Ramos (cell line): ENCODE results near the gene SP2.

Experiments
- in situ Hi-C: fragments of 300-500 bp; cut with MboI; formaldehyde crosslinking; loops from one replicate; pipeline ENCODE4 v1.14.3; 2022; ENCODE audit warnings: low sequenced_read_pairs; ENCODE audit not compliant: unreplicated experiment

Gene SP2

DNA sequence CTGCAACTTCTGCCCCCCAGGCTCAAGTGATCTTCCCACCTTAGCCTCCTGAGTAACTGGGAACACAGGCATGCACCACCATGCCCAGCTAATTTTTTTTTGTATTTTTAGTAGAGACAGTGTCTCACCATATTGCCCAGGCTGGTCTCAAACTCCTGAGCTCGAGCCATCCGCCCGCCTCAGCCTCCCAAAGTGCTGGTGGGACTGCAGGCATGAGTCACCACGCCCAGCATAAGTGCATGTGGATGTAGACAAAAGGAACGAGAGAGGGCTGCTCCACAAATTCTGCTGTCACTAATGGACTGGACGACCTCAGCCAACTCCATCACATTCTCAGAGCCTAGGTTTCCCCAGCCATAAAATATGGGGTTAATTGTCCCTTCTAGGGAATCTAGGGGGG is 7.7 kb upstream of the SP2 start:
- in situ Hi-C loops = no loop called here

DNA sequence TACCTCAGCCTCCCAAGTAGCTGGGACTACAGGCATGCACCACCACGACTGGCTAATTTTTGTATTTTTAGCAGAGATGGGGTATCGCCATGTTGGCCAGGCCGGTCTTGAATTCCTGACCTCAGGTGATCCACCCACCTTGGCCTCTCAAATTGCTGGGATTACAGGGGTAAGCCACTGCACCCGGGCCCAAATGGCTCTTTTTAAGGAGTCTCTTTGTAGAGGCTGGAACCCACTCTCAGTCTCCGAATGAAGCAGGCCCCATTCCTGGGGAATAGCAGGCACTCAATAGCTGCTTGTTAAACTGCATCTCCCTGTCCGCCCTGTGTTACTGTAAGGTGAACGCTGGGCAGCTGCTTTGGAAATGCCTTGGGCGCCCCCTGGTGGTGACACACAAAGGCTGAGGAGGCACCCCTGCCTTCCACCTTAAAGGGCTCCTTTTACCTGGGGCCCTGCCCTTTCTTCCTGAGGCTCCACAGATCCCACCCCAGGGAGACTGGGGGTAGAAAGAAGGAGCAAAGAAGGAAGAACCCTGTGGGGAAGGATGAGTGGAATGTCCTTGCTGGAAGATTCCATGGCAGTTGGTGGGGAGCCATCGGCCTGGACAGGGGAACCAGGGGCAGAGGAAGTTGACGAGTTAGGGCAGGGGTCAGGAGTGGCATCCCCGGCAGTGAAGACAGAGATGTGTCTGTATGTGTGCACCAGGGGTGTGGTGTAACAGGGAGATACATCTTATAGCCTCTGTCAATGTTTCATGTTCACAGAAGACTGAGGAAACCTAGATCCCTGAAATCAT is 6.1 kb upstream of the SP2 start:
- in situ Hi-C loops = loop anchor here (5.0 kb wide), 1 partner anchor 48 kb away; the partner anchor contains the start of gene SCRN2

DNA sequence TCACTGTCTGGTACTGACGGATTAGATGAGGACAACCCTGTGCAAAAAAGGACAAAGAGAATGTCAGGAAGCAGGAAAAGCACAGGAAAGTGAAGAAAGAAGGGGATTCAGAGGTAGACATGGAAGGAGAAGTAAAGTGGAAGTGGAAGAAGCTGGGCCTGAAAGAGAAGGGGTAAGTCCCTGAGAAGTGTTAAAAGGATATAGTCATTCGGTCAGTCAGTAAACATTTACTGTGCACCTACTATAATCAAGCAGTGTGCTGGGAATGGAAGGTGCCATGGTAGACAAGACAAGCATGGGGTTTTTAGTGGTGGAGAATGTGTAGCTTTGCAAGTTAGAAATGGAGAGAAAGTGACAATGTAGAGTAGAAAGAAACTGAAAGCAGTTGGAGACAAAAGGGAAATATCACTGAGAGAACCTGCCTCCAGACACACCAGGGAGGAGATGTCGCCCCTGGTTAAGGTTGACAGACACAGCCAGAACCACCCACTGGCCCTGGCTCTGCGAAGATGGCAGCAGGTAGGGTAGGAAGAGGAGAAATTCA is 4.4 kb upstream of the SP2 start:
- in situ Hi-C loops = loop anchor here (5.0 kb wide), 1 partner anchor 49 kb away; the partner anchor contains the start of gene SCRN2

DNA sequence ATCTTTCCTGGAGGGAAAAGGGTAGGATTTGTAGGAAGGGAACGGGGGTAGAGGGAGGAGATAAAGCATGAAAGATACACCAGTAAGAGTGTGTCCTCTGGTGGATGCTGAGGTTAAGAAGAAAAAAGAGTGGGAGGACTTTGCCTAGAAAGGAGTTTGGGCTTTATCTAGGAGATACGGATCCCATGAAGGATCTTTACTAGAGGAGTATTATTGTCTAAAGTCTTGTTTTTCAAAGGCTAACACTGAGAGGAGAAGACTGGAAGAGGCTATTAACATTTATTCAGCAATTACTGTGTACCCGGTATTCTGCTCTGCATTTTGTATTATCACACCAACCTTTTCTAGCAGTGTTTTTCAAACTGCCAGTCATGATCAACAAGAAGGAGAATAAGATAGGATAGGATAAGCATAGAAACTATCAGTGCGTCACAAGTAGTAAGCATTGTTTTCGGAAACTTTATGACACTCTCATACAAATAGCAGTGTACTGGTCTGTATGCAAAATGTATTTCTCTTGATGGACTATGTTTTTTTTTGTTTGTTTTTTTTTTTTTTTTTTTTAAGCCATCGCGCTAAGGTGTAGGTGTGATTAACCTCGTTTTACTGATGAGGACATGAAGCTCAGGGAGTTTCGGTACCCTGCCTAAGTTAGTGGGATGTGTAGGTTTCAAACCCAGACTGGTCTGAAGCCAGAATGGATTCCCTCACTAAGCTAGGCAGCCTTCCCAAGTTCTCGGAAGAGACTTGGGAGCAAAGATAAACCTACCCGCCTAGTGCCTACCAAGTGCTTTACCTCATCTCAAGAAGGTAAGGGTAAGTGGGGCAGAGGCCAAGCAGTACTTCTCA is 1.3 kb upstream of the SP2 start:
- in situ Hi-C loops = loop anchor here (5.0 kb wide), 1 partner anchor 52 kb away; the partner anchor contains the start of gene SCRN2

DNA sequence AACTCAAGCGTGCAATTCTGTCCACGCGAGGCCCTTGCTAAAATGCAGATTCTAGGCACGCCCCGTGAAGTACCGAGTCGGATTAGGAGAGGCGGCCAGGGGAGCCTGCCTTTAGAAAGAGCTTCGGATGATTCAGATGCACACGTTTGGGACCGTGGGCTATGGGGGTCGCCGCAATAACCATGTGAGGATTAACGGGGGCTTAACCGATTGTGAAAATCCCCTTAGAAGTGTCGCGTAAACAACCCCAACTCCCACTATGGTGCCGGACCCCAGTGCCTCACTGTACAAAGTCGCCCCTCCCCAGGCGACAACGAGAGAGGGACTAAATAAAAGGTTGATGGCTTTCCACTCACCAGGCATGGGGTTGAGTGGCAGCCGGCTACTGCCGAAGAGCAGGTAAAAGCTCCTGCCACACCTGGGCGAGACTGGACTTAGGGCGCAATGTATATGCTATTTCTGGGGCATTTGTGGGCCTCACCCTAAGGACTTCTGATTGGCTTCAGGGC is 635 bp upstream of the SP2 start:
- in situ Hi-C loops = no loop called here

DNA sequence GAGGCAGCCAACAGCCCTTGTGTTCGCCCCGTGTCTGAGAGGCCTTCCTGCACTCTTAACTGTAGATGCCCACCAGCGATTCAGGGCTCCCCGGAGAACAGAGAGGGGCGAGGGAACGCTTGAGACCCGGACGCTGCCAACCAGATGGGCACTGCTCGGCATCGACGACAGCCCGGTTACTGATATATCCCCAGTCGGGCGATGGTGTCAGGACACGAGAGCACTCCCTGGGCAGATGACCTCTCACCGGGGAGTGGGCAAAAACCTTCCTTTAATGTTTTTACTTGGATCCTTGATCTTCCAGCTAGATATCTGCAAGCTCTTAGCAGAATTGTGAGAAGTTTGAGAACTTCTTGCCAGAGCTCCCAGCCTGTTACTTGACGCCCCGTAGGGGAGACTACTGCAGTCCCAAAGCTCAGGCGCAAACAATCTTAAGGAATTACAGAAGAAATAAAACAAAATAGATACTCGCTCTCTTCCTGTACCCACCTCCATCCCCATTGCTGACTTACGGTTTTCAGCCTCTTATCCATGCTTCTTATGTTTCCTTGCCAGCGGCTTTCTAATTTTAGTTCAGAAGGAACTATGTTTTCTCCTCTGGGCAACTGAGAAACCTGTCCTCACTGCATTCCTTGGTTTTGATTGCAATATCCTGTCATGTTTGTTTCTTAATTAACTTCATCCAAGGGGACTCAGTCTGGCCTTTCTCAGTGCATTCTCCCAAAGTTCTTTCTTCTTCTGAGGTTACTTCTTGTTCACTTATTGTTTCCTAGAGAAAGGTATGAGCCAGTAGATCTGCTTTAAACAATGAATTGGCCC is 845 bp downstream of the SP2 start:
- in situ Hi-C loops = no loop called here

DNA sequence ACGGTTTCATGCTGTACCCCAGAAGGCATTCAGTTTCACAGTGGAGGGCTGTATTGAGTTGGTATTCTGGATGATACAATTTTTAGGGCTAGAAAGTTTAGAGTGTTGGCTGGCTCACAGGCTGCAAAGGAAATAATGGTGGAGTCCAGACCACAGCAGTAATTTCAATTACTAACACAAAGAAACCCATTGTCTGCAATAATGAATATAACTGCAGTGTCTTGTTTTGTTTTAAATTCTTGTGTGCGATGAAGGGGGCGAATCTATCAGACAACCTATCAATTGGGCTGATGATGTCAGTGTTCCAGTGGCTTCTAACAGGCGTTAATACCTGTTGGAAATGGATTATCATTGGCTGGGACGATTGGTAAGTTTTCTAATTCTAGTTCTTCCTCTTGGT is 1.5 kb downstream of the SP2 start:
- in situ Hi-C loops = no loop called here

DNA sequence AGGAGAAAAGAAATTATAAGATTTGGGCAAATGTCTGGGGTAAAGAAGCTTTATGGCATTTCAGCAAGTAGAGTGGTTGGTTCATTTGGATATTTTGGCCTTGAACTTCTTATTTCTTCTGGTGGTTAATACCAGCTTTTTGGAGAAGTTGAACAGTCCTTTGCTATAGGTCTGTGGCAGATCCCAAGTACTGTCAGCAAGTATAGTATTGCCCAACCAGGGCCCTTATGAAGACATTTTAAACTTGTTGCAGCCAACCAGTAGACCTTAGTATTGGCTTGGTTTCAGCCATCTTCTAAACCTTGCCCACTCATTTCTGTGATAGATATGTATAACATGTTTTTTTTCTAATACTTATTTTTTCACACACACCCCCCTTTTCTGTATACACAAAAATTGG is 2.2 kb downstream of the SP2 start:
- in situ Hi-C loops = no loop called here

DNA sequence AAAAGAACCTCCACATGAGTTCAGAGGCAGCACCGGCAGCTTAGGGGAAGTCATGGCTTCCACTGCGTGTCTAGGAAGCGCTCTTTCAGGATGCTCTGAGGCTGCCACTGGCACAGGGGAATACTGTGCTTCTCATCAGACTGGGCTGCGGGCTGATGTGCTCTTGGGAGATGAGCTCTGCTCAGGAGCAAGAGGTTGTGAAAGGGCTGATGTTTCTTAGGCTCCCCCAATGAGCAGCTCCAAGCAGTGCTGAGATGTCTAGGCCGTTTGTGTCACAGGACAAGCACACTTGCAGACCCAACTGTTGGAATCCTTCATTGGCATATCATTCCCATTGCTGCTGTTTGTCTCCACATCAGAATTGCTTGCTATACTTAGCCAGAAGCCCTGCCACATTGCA is 3.6 kb downstream of the SP2 start:
- in situ Hi-C loops = no loop called here

DNA sequence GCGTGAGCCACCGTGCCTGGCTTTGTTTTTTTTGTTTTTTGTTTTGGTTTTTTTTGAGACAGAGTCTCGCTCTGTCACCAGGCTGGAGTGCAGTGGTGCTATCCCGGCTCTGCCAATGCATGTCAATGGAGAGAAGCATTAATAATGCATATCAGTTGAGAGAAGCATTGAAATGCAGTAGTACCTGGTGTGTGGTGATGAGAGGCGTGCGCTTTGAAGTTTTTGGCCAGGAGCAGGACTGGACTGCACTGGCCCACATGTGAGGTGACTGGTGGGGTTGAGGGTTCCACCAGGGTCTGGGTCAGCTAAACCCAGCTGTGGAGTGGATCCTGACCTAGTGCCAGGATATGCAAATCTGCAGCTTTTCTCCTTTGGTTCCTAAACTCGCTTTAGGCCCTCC is 5.4 kb downstream of the SP2 start:
- in situ Hi-C loops = no loop called here

DNA sequence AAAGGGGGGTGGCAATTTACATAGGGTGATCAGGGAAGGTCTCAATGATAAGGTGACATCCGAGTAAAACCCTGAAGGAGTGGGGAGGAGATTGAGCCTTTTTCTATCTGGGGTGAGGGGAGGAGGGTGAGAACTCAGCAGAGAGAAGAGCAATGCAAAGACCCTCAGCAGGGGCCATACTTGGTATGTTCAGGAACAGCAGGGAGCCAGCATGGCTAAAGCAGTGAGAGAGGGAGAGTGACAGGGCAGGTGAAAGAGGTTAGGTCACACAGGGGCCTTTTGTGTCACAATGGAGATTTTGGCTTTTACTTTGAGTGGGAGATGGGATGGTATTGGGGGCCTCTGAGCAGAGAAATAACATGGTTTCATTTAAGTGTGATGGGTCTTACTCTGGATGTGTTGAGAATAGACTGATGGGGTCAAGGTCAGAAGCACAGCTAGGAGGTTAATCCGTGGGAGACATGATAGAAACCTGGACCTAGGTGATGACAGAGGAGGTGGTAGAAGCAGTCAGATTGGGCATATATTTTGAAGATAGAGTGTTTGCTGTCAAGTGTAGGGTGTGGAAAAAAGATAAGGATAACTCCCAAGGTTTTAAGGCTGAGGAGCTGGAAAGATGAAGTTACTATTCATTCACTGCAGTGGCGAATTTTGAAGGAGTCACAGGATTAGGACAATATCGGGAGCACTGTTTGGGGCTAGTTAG is 6.2 kb downstream of the SP2 start:
- in situ Hi-C loops = no loop called here

DNA sequence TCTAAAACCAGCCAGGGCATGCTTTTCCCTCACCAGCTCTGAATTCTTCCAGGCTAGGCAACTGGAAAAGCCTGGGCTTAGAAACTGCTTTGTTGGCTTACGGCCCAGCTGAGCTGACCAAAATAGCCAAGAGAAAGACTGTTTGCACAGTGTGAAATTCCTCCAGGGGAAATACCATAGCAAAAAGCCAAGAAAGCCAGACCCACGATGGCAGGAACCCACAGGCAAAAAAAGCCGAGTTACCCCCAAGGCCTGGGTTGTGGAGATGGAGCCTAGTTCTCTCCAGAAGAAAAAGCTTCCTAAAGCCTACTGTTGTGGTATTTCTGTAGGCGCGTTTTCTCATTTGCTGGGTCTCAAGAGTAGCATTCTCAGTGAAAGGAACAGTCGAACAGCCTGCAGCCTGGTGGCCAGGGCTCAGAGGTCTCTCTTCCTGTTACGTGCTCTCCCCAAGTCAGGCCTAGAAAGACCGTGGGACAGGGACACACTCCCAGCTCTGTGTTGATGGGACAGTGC is 9.2 kb downstream of the SP2 start:
- in situ Hi-C loops = no loop called here

DNA sequence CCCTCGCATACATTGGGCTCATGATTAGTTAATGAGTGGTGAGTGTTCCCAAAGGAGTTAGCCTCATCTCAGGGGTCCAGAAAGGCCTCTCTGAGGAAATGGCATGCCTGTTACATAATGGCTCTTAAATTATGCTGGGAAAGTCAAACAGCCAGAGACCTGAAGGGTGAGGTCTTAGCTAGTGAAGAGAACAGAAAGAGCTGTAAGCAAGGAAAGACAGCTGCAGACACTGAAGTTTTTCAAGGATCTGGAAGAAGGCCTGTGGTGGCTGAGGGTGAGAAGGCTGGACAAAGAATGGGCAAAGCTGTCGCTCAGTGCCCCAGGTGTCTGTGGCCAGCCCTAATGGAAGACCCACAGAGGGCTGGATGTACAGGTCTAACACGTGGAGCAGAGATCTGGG is 10.4 kb downstream of the SP2 start:
- in situ Hi-C loops = no loop called here

DNA sequence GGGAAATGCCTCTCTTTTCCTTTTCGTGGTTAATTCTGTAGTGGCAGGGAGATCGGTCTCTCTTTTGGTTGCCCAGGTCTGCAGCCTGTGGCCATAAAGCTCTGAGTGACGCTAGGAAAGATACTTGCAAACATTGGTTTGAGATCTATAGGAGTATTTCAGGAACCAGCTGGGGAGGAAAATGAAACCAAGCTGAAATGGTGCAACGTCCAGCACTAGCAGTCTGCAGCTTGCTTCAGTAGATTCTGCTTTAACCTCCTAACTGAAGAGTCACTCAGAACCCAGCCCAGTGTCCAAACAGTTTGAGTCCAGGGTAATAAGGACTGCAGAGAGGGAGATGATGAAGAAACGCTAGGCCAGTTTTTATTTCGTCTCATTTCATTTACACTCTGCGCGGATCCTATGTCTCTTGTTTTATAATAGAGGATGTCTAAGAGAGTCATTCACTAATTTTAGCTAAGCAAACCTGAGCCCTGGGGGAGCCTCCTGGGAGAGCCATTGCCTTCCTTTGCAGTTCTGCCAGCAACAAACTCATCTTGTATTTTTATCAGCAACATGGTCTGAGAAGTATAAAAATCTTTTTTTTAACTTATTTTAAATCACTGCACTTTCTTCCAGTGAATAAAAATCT is 12.0 kb downstream of the SP2 start:
- in situ Hi-C loops = no loop called here

DNA sequence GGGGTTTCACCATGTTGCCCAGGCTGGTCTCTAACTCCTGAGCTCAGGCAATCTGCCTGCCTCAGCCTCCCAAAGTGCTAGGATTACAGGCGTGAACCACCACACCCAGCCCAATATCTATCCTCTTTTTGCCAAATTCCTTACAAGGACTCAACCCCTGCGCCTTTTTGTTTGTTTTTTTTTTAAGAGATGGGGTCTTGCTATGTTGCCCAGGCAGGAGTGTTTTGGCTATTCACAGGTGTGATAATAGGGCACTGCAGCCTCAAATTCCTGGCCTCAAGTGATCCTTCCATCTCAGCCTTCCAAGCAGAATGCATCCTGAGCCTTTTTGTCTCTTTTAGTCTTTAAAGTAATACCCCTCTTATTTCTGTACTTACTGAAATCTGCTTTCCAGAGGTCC is 17.0 kb downstream of the SP2 start:
- in situ Hi-C loops = no loop called here

DNA sequence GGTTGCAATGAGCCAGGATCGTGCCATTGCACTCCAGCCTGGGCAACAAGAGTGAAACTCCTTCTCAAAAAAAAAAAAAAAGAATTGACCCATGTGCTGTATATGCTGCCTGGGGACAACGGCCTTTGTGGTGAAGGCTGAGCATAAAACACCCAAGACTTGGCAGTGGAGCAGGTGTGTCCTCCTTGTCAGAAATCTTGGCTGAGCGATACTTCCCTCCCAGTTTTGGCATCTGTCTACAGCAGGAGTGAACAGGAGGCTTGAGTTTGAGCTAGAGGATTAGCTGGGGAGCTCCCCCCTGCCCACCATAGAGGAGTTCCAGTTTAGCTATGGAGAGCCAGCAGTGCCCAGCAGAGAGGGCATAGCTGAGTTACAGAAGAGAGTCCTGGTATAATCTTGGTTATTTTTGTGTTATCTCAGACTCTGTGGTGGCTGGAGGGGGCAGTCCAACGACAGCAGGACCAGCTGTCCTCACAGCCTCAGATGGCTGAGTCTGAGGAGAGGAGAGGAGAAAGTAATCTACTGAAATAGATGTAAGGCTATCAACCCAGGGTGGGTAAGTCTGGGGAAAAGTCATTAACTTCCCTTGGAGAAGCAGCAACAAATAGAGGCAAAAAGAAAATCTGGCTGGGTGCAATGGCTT is 18.4 kb downstream of the SP2 start:
- in situ Hi-C loops = no loop called here

DNA sequence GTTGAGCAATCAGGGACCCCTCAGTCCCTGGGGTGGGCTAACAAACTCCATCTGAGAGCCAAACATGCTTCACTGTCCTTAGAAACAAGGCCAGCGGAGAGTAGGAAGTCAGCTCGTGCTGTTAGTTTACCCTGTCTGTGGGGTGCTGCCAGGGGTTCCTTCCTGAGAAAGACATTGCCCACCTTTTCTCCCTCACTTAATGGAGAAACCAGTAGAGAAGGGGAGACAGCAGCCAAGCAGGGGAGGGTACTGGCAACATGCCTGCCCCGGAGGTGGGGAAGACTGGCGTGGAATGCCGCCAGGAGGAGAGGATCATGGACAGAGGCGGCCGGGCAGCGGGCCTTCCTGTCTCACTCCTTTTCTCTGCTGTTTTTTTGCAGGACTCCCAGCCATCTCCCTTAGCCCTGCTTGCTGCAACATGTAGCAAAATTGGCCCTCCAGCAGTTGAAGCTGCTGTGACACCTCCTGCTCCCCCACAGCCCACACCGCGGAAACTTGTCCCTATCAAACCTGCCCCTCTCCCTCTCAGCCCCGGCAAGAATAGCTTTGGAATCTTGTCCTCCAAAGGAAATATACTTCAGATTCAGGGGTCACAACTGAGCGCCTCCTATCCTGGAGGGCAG is 19.9 kb downstream of the SP2 start:
- in situ Hi-C loops = no loop called here
